ENCODE results near the gene ZBTB9.

DNA sequence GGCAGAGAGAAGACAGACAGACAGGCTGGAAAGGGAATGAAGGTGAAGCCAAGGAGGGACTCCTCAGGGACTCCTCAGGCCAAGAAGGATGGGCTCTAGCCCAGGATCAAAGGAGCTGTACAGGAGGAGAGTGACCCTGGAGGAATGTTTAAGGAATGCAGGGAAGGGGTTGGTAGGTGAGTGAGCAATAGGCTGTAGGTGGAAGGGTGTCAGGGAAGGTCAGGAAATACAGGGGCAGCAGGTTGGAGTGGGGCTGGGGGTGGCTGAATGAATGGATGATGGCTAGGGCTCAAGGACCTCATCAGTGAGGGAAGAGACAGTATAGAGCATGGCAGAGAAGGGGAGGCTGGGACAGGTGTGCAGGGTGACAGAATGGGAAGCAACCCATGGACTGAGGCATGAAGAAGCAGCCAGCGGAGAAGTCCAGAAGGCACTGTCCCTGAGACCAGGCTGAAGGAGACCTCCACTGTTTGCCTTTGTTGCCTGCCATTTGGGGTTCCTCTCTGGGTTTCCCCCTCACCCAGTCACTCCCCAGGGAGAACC lies 21.3 kb upstream of the ZBTB9 start:
- TF ChIP-seq, protein P1, sequence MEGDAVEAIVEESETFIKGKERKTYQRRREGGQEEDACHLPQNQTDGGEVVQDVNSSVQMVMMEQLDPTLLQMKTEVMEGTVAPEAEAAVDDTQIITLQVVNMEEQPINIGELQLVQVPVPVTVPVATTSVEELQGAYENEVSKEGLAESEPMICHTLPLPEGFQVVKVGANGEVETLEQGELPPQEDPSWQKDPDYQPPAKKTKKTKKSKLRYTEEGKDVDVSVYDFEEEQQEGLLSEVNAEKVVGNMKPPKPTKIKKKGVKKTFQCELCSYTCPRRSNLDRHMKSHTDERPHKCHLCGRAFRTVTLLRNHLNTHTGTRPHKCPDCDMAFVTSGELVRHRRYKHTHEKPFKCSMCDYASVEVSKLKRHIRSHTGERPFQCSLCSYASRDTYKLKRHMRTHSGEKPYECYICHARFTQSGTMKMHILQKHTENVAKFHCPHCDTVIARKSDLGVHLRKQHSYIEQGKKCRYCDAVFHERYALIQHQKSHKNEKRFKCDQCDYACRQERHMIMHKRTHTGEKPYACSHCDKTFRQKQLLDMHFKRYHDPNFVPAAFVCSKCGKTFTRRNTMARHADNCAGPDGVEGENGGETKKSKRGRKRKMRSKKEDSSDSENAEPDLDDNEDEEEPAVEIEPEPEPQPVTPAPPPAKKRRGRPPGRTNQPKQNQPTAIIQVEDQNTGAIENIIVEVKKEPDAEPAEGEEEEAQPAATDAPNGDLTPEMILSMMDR (IDR thresholded peaks at IDR 0.05; ENCODE audit: low read length) = no peak
- no peak for TF ChIP-seq EZH2 (optimal IDR thresholded peaks at IDR 0.05; ENCODE audit: low read depth, low read length)
- TF ChIP-seq EZH2phosphoT487 (IDR thresholded peaks at IDR 0.05; ENCODE audit: low read length) = no peak
